ENCODE results near the gene RBMS1.

Gene RBMS1

GRCh38 chr2:160362541-160362940, 131.1 kb downstream of the RBMS1 start:
- DNase-seq (ENCODE audit: low read depth) = no peak

- DNase-seq (ENCODE audit: low read depth) = no peak
Observed at GRCh38 chr2:160362018-160362417, 131.6 kb downstream of the RBMS1 start.

- no peak for DNase-seq (ENCODE audit: low read depth)
Observed at GRCh38 chr2:160360089-160360757, 133.4 kb downstream of the RBMS1 start.

- no peak for DNase-seq (ENCODE audit: low read depth)
Observed at GRCh38 chr2:160358046-160358445, 135.6 kb downstream of the RBMS1 start.

GRCh38 chr2:160356485-160356884, 137.1 kb downstream of the RBMS1 start:
- no peak for DNase-seq (ENCODE audit: low read depth)

GRCh38 chr2:160355080-160355479, 138.5 kb downstream of the RBMS1 start:
- no peak for DNase-seq (ENCODE audit: low read depth)

- no peak for DNase-seq (ENCODE audit: low read depth)
Observed at GRCh38 chr2:160354677-160355076, 138.9 kb downstream of the RBMS1 start.

GRCh38 chr2:160353813-160354212, 139.8 kb downstream of the RBMS1 start:
- DNase-seq (ENCODE audit: low read depth) = no peak

GRCh38 chr2:160353166-160353565, 140.4 kb downstream of the RBMS1 start:
- no peak for DNase-seq (ENCODE audit: low read depth)

GRCh38 chr2:160352500-160352899, 141.1 kb downstream of the RBMS1 start:
- DNase-seq (ENCODE audit: low read depth) = no peak

- no peak for DNase-seq (ENCODE audit: low read depth)
Observed at GRCh38 chr2:160351956-160352355, 141.7 kb downstream of the RBMS1 start.

- no peak for DNase-seq (ENCODE audit: low read depth)
Observed at GRCh38 chr2:160349306-160349705, 144.3 kb downstream of the RBMS1 start.

GRCh38 chr2:160347269-160347863, 146.2 kb downstream of the RBMS1 start:
- no peak for DNase-seq (ENCODE audit: low read depth)

GRCh38 chr2:160345071-160345764, 148.4 kb downstream of the RBMS1 start:
- no peak for DNase-seq (ENCODE audit: low read depth)

- DNase-seq (ENCODE audit: low read depth) = no peak
Observed at GRCh38 chr2:160343404-160343803, 150.2 kb downstream of the RBMS1 start.

- no peak for DNase-seq (ENCODE audit: low read depth)
Observed at GRCh38 chr2:160339726-160340125, 153.9 kb downstream of the RBMS1 start.

- no peak for DNase-seq (ENCODE audit: low read depth)
Observed at GRCh38 chr2:160338901-160339685, 154.5 kb downstream of the RBMS1 start.

- DNase-seq (ENCODE audit: low read depth) = no peak
Observed at GRCh38 chr2:160337728-160338127, 155.9 kb downstream of the RBMS1 start.

GRCh38 chr2:160336635-160337034, 157.0 kb downstream of the RBMS1 start:
- DNase-seq (ENCODE audit: low read depth) = no peak

GRCh38 chr2:160336105-160336504, 157.5 kb downstream of the RBMS1 start:
- no peak for DNase-seq (ENCODE audit: low read depth)

- no peak for DNase-seq (ENCODE audit: low read depth)
Observed at GRCh38 chr2:160335441-160335840, 158.2 kb downstream of the RBMS1 start.

GRCh38 chr2:160334028-160334741, 159.4 kb downstream of the RBMS1 start:
- no peak for DNase-seq (ENCODE audit: low read depth)

Measured in activated T-cell treated with anti-CD3 and anti-CD28 coated beads for 48 hours (primary cell).